IPS-15b (cell line): ENCODE results near the gene OVCH2.
"Not testable (repeated sequence)": the region's sequence is repeated elsewhere in the genome, so short reads cannot be mapped to it uniquely, and the experiment has no call there.

Experiments used
- H3K27me3 ChIP-seq: one replicate; pipeline ENCODE4 v1.6.1; 2013; ENCODE audit warnings: low read length; ENCODE audit not compliant: control insufficient read depth, insufficient read depth
- H3K36me3 ChIP-seq: one replicate; pipeline ENCODE4 v1.6.1; 2013; ENCODE audit warnings: low read length; ENCODE audit not compliant: control insufficient read depth, insufficient read depth
- H3K4me1 ChIP-seq: one replicate; pipeline ENCODE4 v1.6.1; 2013; ENCODE audit warnings: mild to moderate bottlenecking, low read length; ENCODE audit not compliant: control insufficient read depth, insufficient read depth
- H3K4me3 ChIP-seq: one replicate; pipeline ENCODE4 v1.5.1; 2013; ENCODE audit warnings: low read depth, low read length
- H3K9ac ChIP-seq: one replicate; pipeline ENCODE4 v1.6.1; 2013; ENCODE audit warnings: low read depth, mild to moderate bottlenecking, low read length
- H3K9me3 ChIP-seq: one replicate; pipeline ENCODE4 v1.6.1; 2013; ENCODE audit warnings: mild to moderate bottlenecking, low read length; ENCODE audit not compliant: control insufficient read depth, insufficient read depth

OVCH2 gene

DNA sequence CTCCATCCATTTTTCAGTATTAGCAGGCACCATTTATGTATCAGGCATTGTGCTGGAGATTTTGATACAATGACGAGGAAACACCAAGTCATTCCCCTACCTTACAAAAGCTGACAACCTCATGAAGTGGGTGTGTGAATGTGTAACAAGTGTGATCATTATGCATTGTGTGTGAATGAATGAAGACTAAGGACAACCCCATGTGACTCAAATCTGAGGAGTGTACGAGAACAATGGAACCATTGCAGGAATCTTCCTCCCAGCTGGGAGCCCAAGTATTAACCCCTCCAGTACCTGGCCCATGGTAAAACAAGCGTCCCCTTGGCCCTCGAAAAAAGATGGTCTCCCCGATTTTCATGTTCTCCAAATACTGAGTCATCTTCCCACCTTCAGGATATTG is 37.4 kb downstream of the OVCH2 start:
- Histone ChIP-seq H3K9me3 (peaks cover 6% of the 10 kb centered on the region), H3K36me3 (peaks cover 35% of the 10 kb centered on the region), H3K4me3 (no peak overlapping the region), H3K4me1 (no peaks in the 10 kb centered on the region), H3K9ac (no peak overlapping the region), H3K27me3 (no peaks in the 10 kb centered on the region)

DNA sequence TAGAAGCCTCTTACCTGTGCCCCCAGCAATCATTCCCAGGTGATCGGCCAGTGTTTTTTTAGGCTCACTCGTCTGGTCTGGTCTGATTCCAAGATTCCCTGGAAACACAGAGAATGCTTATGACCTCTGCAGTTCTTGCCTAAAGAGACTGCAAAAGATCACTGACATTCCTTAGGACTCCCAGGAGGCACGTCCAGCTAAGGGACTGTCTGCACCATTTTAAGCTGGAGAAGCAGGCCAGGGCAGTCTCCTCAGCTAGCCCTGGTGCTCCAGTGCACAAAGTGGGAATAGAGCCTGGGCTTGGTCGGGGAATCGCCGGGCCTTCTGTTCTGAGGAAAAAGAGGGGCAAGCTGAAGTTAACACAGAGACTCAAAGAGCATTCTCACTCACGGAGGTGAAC is 37.8 kb downstream of the OVCH2 start:
- Histone ChIP-seq H3K4me1 (no peaks in the 10 kb centered on the region), H3K4me3 (no peak overlapping the region), H3K27me3 (no peaks in the 10 kb centered on the region), H3K9me3 (peaks cover 6% of the 10 kb centered on the region), H3K36me3 (peaks cover 36% of the 10 kb centered on the region), H3K9ac (no peak overlapping the region)

GRCh38 chr11:7667460-7667859 is 38.8 kb downstream of the OVCH2 start:
- Histone ChIP-seq H3K4me3 (no peak overlapping the region), H3K4me1 (no peaks in the 10 kb centered on the region), H3K36me3 (peaks cover 36% of the 10 kb centered on the region), H3K9ac (no peak overlapping the region), H3K9me3 (peaks cover 6% of the 10 kb centered on the region), H3K27me3 (no peaks in the 10 kb centered on the region)

GRCh38 chr11:7666292-7666866 is 39.9 kb downstream of the OVCH2 start:
- H3K27me3 ChIP-seq: no peaks in the 10 kb centered on the region
- H3K4me3 ChIP-seq: no peak overlapping the region
- no peak overlapping the region for H3K9ac ChIP-seq
- H3K4me1 ChIP-seq: no peaks in the 10 kb centered on the region
- H3K36me3 ChIP-seq: peaks cover 36% of the 10 kb centered on the region
- H3K9me3 ChIP-seq: peaks cover 6% of the 10 kb centered on the region

GRCh38 chr11:7665473-7666291 is 40.6 kb downstream of the OVCH2 start:
- Histone ChIP-seq H3K4me1 (no peaks in the 10 kb centered on the region), H3K36me3 (peaks cover 33% of the 10 kb centered on the region), H3K9me3 (peaks cover 6% of the 10 kb centered on the region), H3K9ac (no peak overlapping the region), H3K4me3 (no peak overlapping the region), H3K27me3 (no peaks in the 10 kb centered on the region)

- Histone ChIP-seq H3K9ac (no peak overlapping the region), H3K9me3 (peaks cover 6% of the 10 kb centered on the region), H3K27me3 (no peaks in the 10 kb centered on the region), H3K4me1 (no peaks in the 10 kb centered on the region), H3K4me3 (no peak overlapping the region), H3K36me3 (peaks cover 33% of the 10 kb centered on the region)
These were observed 41.4 kb downstream of the OVCH2 start for GRCh38 chr11:7664867-7665266.

DNA sequence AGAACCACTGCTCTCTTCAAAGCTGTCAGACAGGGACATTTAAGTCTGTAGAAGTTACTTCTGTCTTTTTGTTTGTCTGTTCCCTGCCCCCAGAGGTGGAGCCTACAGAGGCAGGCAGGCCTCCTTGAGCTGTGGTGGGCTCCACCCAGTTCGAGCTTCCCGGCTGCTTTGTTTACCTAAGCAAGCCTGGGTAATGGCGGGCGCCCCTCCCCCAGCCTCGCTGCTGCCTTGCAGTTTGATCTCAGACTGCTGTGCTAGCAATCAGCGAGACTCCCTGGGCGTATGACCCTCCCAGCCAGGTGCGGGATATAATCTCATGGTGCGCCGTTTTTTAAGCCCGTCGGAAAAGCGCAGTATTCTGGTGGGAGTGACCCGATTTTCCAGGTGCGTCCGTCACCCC is 42.7 kb downstream of the OVCH2 start:
- not testable (repeated sequence) for H3K27me3 ChIP-seq, H3K9me3 ChIP-seq, H3K4me3 ChIP-seq, H3K4me1 ChIP-seq, H3K9ac ChIP-seq
- H3K36me3 ChIP-seq: peaks cover 33% of the 10 kb centered on the region

DNA sequence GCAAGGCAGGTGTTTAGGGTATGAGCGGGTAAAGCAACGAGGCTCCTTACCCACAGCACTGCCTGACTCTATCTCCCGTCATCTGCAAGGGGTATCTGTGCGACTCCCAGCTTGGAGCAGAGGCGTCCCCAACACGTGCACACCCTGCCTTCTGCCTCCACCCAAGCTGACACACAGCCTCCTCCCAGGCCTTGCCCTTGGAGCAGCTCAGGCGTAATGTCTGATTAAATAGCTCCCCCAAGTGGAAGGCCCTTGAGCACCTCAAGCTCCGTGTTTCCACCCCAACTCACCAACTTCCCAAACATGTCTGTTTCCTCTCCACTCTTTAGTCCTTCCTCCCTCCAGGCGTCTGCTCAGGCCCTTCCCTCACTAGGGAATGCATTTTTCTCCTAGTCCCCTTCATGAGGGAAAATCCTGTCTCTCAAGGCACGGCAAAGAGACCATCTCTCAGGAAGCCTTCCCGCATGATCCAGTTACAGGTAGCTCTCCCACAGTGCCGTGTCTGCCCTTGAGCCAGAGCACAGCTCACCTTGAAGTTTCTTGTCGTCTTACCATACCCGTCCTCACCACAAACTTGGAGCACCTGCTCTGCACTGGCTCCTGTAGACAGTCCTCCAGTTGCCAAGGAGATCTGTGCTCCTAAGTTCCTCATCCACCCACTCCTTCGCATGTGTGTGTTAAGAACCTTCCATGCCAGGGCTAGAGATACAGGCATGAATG is 48.8 kb downstream of the OVCH2 start:
- H3K36me3 ChIP-seq: no peaks in the 10 kb centered on the region
- H3K9me3 ChIP-seq: no peaks in the 10 kb centered on the region
- H3K9ac ChIP-seq: no peak overlapping the region
- H3K4me3 ChIP-seq: no peak overlapping the region
- H3K27me3 ChIP-seq: no peaks in the 10 kb centered on the region
- H3K4me1 ChIP-seq: no peaks in the 10 kb centered on the region

DNA sequence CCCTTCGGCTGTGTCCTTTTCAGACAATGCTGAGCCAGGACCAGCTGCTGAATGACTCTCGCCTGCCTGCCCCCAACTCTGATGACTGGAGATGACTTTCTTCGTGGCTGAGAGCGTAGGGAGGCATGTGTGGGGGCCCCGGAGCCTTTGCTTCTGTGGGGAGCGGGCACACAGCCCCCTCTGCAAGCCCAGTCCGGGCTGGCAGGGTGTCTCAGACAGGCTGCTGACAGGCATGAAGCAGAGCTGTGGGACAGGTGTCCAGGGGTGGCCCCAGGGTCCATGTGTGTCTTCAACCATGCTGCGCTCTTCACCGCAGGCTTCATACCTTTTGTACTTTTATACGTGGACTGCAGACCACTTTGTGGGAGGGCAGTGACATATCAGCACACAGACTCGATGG is 49.6 kb downstream of the OVCH2 start:
- H3K36me3 ChIP-seq: no peaks in the 10 kb centered on the region
- H3K4me3 ChIP-seq: no peak overlapping the region
- H3K4me1 ChIP-seq: no peaks in the 10 kb centered on the region
- H3K9ac ChIP-seq: no peak overlapping the region
- no peaks in the 10 kb centered on the region for H3K27me3 ChIP-seq
- H3K9me3 ChIP-seq: no peaks in the 10 kb centered on the region

DNA sequence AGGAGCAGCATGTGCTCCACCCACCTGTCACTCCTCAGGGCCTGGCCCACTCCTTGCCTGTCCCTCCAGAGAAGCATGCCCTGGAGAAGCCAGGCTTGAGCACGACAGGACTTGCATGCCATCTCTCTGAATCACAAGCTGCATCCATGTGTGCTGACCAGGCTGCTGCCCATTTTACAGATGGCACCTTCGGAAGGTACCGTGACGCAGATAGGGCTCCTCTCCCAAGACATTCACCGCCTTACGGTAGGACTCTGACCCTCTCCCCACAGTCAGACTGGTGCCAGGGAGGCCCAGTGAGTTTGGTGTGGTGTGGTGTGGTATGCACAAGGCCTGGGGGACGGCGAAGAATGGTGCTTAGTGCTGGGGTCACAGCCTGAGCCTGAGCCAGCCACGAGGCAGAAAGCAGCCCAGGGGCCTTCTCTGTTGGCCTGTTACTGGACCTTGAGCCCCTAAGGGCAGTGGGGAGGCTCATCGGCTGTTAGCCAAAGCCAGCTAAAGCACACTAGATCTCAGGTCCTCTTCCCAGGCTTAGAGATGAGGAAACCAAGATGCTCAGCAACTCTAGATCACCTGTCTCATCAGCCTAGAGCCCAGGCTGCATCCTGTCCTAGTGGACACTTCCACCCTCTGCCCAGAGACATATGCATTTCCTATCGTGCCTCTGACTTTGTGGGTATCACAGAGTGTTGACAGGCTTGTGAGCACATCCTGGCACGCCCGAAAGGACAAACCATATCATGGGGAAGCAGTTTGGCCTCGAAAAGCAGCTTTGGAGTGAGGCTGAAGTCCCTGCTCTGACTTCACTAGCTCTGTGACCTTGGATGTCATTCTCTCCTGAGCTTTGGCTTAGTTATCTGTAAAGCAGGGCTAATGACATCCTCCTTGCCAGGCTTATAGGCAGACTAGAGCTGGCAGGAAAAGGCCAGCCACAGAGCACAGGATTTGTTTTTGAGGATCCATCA is 50.7 kb downstream of the OVCH2 start:
- H3K9ac ChIP-seq: no peak overlapping the region
- H3K4me3 ChIP-seq: no peak overlapping the region
- no peaks in the 10 kb centered on the region for H3K9me3 ChIP-seq
- no peaks in the 10 kb centered on the region for H3K36me3 ChIP-seq
- H3K27me3 ChIP-seq: no peaks in the 10 kb centered on the region
- H3K4me1 ChIP-seq: no peaks in the 10 kb centered on the region

- Histone ChIP-seq H3K4me3 (no peak overlapping the region), H3K4me1 (no peaks in the 10 kb centered on the region), H3K36me3 (peaks cover 6% of the 10 kb centered on the region), H3K9ac (no peak overlapping the region), H3K9me3 (no peaks in the 10 kb centered on the region), H3K27me3 (no peaks in the 10 kb centered on the region)
These were observed 52.0 kb downstream of the OVCH2 start for GRCh38 chr11:7654195-7654705.
